HL-60 (cell line): ENCODE results near the gene IL33.

Experiments used
- DNase-seq, 2 experiments: peaks; one replicate each; pipeline ENCODE4 v3.0.0-alpha.2; 2010 to 2020; ENCODE audit warnings: low read depth in 1 of 2, low spot score in 1 of 2
- H3K27ac ChIP-seq: fragments of 250-450 bp; sonication (Bioruptor Pico); replicated peaks from 2 replicates; pipeline ENCODE4 v1.5.1; 2020; ENCODE audit warnings: mild to moderate bottlenecking, moderate library complexity
- H3K27me3 ChIP-seq: fragments of 250-450 bp; sonication (Bioruptor Pico); 2 replicates; pipeline ENCODE4 v1.5.1; 2021; ENCODE audit warnings: mild to moderate bottlenecking, moderate library complexity; ENCODE audit not compliant: insufficient read depth, poor library complexity, severe bottlenecking
- H3K4me3 ChIP-seq: replicated peaks from 2 replicates; pipeline ENCODE4 v1.5.1; 2011; ENCODE audit warnings: mild to moderate bottlenecking, control low read depth, low read length; ENCODE audit not compliant: insufficient read depth
- CTCF ChIP-seq: IDR thresholded peaks from one replicate; pipeline ENCODE4 v1.5.1; 2011; ENCODE audit warnings: low read length, control low read depth, inconsistent platforms; ENCODE audit not compliant: insufficient read depth
- GABPA ChIP-seq: IDR thresholded peaks from 2 replicates; pipeline ENCODE4 v1.6.1; 2012; ENCODE audit warnings: low read depth
- POLR2AphosphoS5 ChIP-seq: IDR thresholded peaks from 2 replicates; pipeline ENCODE4 v1.6.1; 2012; ENCODE audit warnings: low read depth
- REST ChIP-seq: IDR thresholded peaks from 2 replicates; pipeline ENCODE4 v1.6.1; 2012; ENCODE audit warnings: low read depth; ENCODE audit not compliant: insufficient replicate concordance
- SPI1 ChIP-seq: IDR thresholded peaks from 2 replicates; pipeline ENCODE4 v1.6.1; 2012; ENCODE audit warnings: low read depth, mild to moderate bottlenecking, borderline replicate concordance

Gene IL33

GRCh38 chr9:6186691-6187090 lies 28.9 kb upstream of the IL33 start:
- no peak overlapping the region for H3K27ac ChIP-seq
- no peak for TF ChIP-seq REST
- TF ChIP-seq POLR2AphosphoS5 = no peak
- no peak for TF ChIP-seq GABPA
- TF ChIP-seq CTCF = no peak
- no peak for TF ChIP-seq SPI1
- DNase-seq = no peak
- no peak overlapping the region for H3K4me3 ChIP-seq
- peaks cover 2% of the 10 kb centered on the region for H3K27me3 ChIP-seq

GRCh38 chr9:6187272-6187671 lies 28.3 kb upstream of the IL33 start:
- DNase-seq = no peak
- H3K27ac ChIP-seq = no peak overlapping the region
- H3K27me3 ChIP-seq = peaks cover 7% of the 10 kb centered on the region
- H3K4me3 ChIP-seq = no peak overlapping the region
- TF ChIP-seq REST (peak; percentile 61), POLR2AphosphoS5 (no peak)

GRCh38 chr9:6188466-6188865 lies 27.1 kb upstream of the IL33 start:
- DNase-seq = no peak
- Histone ChIP-seq H3K27me3 (peaks cover 8% of the 10 kb centered on the region), H3K4me3 (no peak overlapping the region), H3K27ac (no peak overlapping the region)
- TF ChIP-seq SPI1 (no peak), REST (no peak), CTCF (no peak), GABPA (no peak)

- TF ChIP-seq SPI1 (no peak), CTCF (no peak)
Observed at GRCh38 chr9:6188906-6189305, 26.7 kb upstream of the IL33 start.

More at GRCh38 chr9:6188906-6189305, 26.7 kb upstream of the IL33 start:
- Histone ChIP-seq H3K27me3 (peaks cover 8% of the 10 kb centered on the region), H3K4me3 (no peak overlapping the region), H3K27ac (no peak overlapping the region)
- no peak for DNase-seq
